MM.1S (cell line): ENCODE results near the gene ROR2.

Source experiments
- DNase-seq: peaks from one replicate; pipeline ENCODE4 v3.0.0-alpha.2; 2015
- H2AFZ ChIP-seq: fragments of 300-600 bp; sonication (generic); 2 replicates; pipeline ENCODE4 v1.6.0; 2016; ENCODE audit warnings: antibody characterized with exemption, low read length
- H3F3A ChIP-seq: fragments of 300-600 bp; sonication (generic); 2 replicates; pipeline ENCODE4 v1.6.1; 2016; ENCODE audit warnings: mild to moderate bottlenecking, antibody characterized with exemption, low read length, moderate library complexity, mixed read lengths; ENCODE audit not compliant: insufficient read depth
- H3K27ac ChIP-seq: fragments of 300-600 bp; sonication (generic); 2 replicates; pipeline ENCODE4 v1.5.1; 2016; ENCODE audit warnings: mild to moderate bottlenecking, low read length
- H3K27me3 ChIP-seq: fragments of 300-600 bp; sonication (generic); replicated peaks from 2 replicates; pipeline ENCODE4 v1.6.0; 2016; ENCODE audit warnings: low read length; ENCODE audit not compliant: insufficient read depth
- H3K36me3 ChIP-seq: fragments of 300-600 bp; sonication (generic); replicated peaks from 2 replicates; pipeline ENCODE4 v1.6.1; 2016; ENCODE audit warnings: mild to moderate bottlenecking, low read length, mixed read lengths; ENCODE audit not compliant: insufficient read depth
- H3K4me1 ChIP-seq: fragments of 300-600 bp; sonication (generic); 2 replicates; pipeline ENCODE4 v1.6.1; 2016; ENCODE audit warnings: low read length, mixed read lengths
- H3K4me2 ChIP-seq: fragments of 300-600 bp; sonication (generic); 2 replicates; pipeline ENCODE4 v1.6.0; 2016; ENCODE audit warnings: low read depth, low read length
- H3K4me3 ChIP-seq: fragments of 300-600 bp; sonication (generic); 2 replicates; pipeline ENCODE4 v1.5.1; 2016; ENCODE audit warnings: low read length, mixed read lengths
- H3K79me2 ChIP-seq: fragments of 300-600 bp; sonication (generic); 2 replicates; pipeline ENCODE4 v1.6.1; 2016; ENCODE audit warnings: mixed run types, low read length, mixed read lengths
- H3K9ac ChIP-seq: fragments of 300-600 bp; sonication (generic); 2 replicates; pipeline ENCODE4 v1.6.1; 2016; ENCODE audit warnings: low read length, mixed read lengths
- H3K9me2 ChIP-seq: fragments of 300-600 bp; sonication (generic); replicated peaks from 2 replicates; pipeline ENCODE4 v1.6.1; 2016; ENCODE audit warnings: mild to moderate bottlenecking, low read length, mixed read lengths; ENCODE audit not compliant: insufficient read depth
- H3K9me3 ChIP-seq: fragments of 300-600 bp; sonication (generic); replicated peaks from 2 replicates; pipeline ENCODE4 v1.6.1; 2016; ENCODE audit warnings: mild to moderate bottlenecking, low read length, mixed read lengths; ENCODE audit not compliant: insufficient read depth
- H4K20me1 ChIP-seq: fragments of 300-600 bp; sonication (generic); 2 replicates; pipeline ENCODE4 v1.6.1; 2016; ENCODE audit warnings: mild to moderate bottlenecking, low read length, moderate library complexity, mixed read lengths; ENCODE audit not compliant: insufficient read depth
- CTCF ChIP-seq: fragments of 300-600 bp; sonication (generic); IDR thresholded peaks from 2 replicates; pipeline ENCODE4 v1.5.1; 2016; ENCODE audit warnings: antibody characterized with exemption, low read length, mixed read lengths
- EZH2 ChIP-seq: fragments of 300-600 bp; sonication (generic); optimal IDR thresholded peaks from 2 replicates; pipeline ENCODE3; 2017; ENCODE audit warnings: low read depth, mild to moderate bottlenecking, antibody characterized with exemption, low read length, mixed read lengths
- EZH2phosphoT487 ChIP-seq: fragments of 300-600 bp; sonication (generic); IDR thresholded peaks from 2 replicates; pipeline ENCODE4 v1.6.1; 2018; ENCODE audit warnings: antibody characterized with exemption, low read length

ROR2 gene

GRCh38 chr9:91726406-91727100 is 223.5 kb downstream of the ROR2 start:
- Histone ChIP-seq H3K9me3 (no peaks in the 10 kb centered on the region), H3K79me2 (no peaks in the 10 kb centered on the region), H2AFZ (no peak overlapping the region), H4K20me1 (no peaks in the 10 kb centered on the region), H3K4me2 (no peak overlapping the region), H3K4me1 (peaks cover 7% of the 10 kb centered on the region), H3K4me3 (no peak overlapping the region), H3K9ac (no peak overlapping the region), H3F3A (0 out of 2 replicates have a peak, but pooled peaks cover 5% of the 10 kb centered on the region), H3K9me2 (no peaks in the 10 kb centered on the region), H3K36me3 (0 out of 2 replicates have a peak, but pooled peaks cover 4% of the 10 kb centered on the region), H3K27ac (no peak overlapping the region), H3K27me3 (no peaks in the 10 kb centered on the region)
- DNase-seq = no peak
- TF ChIP-seq EZH2 = no peak
- no peak for TF ChIP-seq CTCF

GRCh38 chr9:91725651-91726050 is 224.4 kb downstream of the ROR2 start:
- Histone ChIP-seq H3K27ac (no peak overlapping the region), H3K79me2 (no peaks in the 10 kb centered on the region), H3K9me3 (no peaks in the 10 kb centered on the region), H3K9me2 (no peaks in the 10 kb centered on the region), H3K9ac (no peak overlapping the region), H3K4me3 (no peak overlapping the region), H3K36me3 (0 out of 2 replicates have a peak, but pooled peaks cover 4% of the 10 kb centered on the region), H3F3A (0 out of 2 replicates have a peak, but pooled peaks cover 9% of the 10 kb centered on the region), H3K4me1 (peaks cover 13% of the 10 kb centered on the region), H3K27me3 (no peaks in the 10 kb centered on the region), H2AFZ (no peak overlapping the region), H3K4me2 (no peak overlapping the region), H4K20me1 (no peaks in the 10 kb centered on the region)
- TF ChIP-seq CTCF = no peak
- TF ChIP-seq EZH2 = no peak
- no peak for TF ChIP-seq EZH2phosphoT487
- DNase-seq = no peak

GRCh38 chr9:91724609-91725505 is 225.2 kb downstream of the ROR2 start:
- Histone ChIP-seq H2AFZ (no peak overlapping the region), H3K4me1 (peaks cover 20% of the 10 kb centered on the region), H3K4me3 (no peak overlapping the region), H3K9ac (no peak overlapping the region), H3F3A (0 out of 2 replicates have a peak, but pooled peaks cover 13% of the 10 kb centered on the region), H3K9me2 (no peaks in the 10 kb centered on the region), H3K27me3 (no peaks in the 10 kb centered on the region), H3K36me3 (0 out of 2 replicates have a peak, but pooled peaks cover 4% of the 10 kb centered on the region), H3K27ac (no peak overlapping the region), H3K4me2 (no peak overlapping the region), H3K79me2 (no peaks in the 10 kb centered on the region), H3K9me3 (no peaks in the 10 kb centered on the region), H4K20me1 (no peaks in the 10 kb centered on the region)
- TF ChIP-seq CTCF (no peak), EZH2 (no peak), EZH2phosphoT487 (no peak)
- DNase-seq = no peak
